Osteoblast (primary cell): ENCODE results near the gene NBPF1. TPM values are rescaled to one million over a fixed set of nuclear protein-coding genes. Genes with fewer than 3 reads are reported as not detected.
"Not testable (repeated sequence)": the region's sequence is repeated elsewhere in the genome, so short reads cannot be mapped to it uniquely, and the experiment has no call there.

Experiments
- DNase-seq: peaks from one replicate; pipeline ENCODE4 v3.0.0; 2011; ENCODE audit warnings: low spot score, mixed read lengths; ENCODE audit not compliant: insufficient read length; ENCODE audit errors: missing footprints
- H2AFZ ChIP-seq: 2 replicates; pipeline ENCODE4 v1.6.0; 2011; ENCODE audit warnings: mild to moderate bottlenecking, low read length
- H3K27ac ChIP-seq: 2 replicates; pipeline ENCODE4 v1.5.1; 2011; ENCODE audit warnings: mild to moderate bottlenecking, low read depth, low read length, moderate library complexity
- H3K27me3 ChIP-seq: 2 replicates; pipeline ENCODE4 v1.6.0; 2012; ENCODE audit warnings: mild to moderate bottlenecking, control low read depth, inconsistent platforms, low read length, moderate library complexity; ENCODE audit not compliant: insufficient read depth
- H3K36me3 ChIP-seq: 2 replicates; pipeline ENCODE4 v1.5.1; 2011; ENCODE audit warnings: mild to moderate bottlenecking, low read length, control low read depth, moderate library complexity; ENCODE audit not compliant: insufficient read depth
- H3K4me1 ChIP-seq: 2 replicates; pipeline ENCODE4 v1.5.1; 2011; ENCODE audit warnings: mild to moderate bottlenecking, low read length, control low read depth, moderate library complexity; ENCODE audit not compliant: insufficient read depth
- H3K4me2 ChIP-seq: 2 replicates; pipeline ENCODE4 v1.6.0; 2011; ENCODE audit warnings: mild to moderate bottlenecking, low read length; ENCODE audit not compliant: insufficient read depth
- H3K4me3 ChIP-seq: fragments of 200-600 bp; sonication (generic); 3 replicates; pipeline ENCODE4 v1.5.1; 2012; ENCODE audit warnings: mild to moderate bottlenecking, low read length, inconsistent platforms; ENCODE audit not compliant: insufficient read depth
- H3K79me2 ChIP-seq: 2 replicates; pipeline ENCODE4 v1.6.0; 2012; ENCODE audit warnings: mild to moderate bottlenecking, low read length, control low read depth, inconsistent platforms; ENCODE audit not compliant: insufficient read depth
- H3K9me3 ChIP-seq: 2 replicates; pipeline ENCODE4 v1.5.1; 2011; ENCODE audit warnings: low read depth, low read length, control low read depth
- H4K20me1 ChIP-seq: 2 replicates; pipeline ENCODE4 v1.6.0; 2012; ENCODE audit warnings: mild to moderate bottlenecking, low read length, control low read depth; ENCODE audit not compliant: insufficient read depth
- total RNA-seq: library from RNA; depleted of rRNA; stranded (reverse); fragments of >200 nt; gene quantifications from 2 replicates; pipeline ENCODE4 v1.2.3, GENCODE V29; 2012
- TF ChIP-seq, protein P1 (sequence below): IDR thresholded peaks from 2 replicates; pipeline ENCODE4 v1.5.1; 2011; ENCODE audit warnings: mild to moderate bottlenecking, low read depth, low read length, moderate library complexity; ENCODE audit errors: extremely low read depth

NBPF1 gene
- total RNA-seq, 1 donor = 54.6 TPM

- Histone ChIP-seq H3K4me2 (no peak overlapping the region), H3K79me2 (no peaks in the 10 kb centered on the region), H3K4me3 (no peak overlapping the region), H3K9me3 (no peaks in the 10 kb centered on the region), H3K27me3 (no peaks in the 10 kb centered on the region), H3K27ac (no peak overlapping the region), H3K36me3 (peaks cover 36% of the 10 kb centered on the region), H2AFZ (no peak overlapping the region), H3K4me1 (peaks cover 11% of the 10 kb centered on the region), H4K20me1 (peaks cover 24% of the 10 kb centered on the region)
- TF ChIP-seq, protein P1, sequence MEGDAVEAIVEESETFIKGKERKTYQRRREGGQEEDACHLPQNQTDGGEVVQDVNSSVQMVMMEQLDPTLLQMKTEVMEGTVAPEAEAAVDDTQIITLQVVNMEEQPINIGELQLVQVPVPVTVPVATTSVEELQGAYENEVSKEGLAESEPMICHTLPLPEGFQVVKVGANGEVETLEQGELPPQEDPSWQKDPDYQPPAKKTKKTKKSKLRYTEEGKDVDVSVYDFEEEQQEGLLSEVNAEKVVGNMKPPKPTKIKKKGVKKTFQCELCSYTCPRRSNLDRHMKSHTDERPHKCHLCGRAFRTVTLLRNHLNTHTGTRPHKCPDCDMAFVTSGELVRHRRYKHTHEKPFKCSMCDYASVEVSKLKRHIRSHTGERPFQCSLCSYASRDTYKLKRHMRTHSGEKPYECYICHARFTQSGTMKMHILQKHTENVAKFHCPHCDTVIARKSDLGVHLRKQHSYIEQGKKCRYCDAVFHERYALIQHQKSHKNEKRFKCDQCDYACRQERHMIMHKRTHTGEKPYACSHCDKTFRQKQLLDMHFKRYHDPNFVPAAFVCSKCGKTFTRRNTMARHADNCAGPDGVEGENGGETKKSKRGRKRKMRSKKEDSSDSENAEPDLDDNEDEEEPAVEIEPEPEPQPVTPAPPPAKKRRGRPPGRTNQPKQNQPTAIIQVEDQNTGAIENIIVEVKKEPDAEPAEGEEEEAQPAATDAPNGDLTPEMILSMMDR = no peak
- peak; percentile 88 for DNase-seq
These were observed 12.4 kb upstream of the NBPF1 start for GRCh38 chr1:16625497-16626408.

GRCh38 chr1:16623812-16624719 is 10.7 kb upstream of the NBPF1 start:
- not testable (repeated sequence) for H3K4me2 ChIP-seq, H3K9me3 ChIP-seq, H3K4me3 ChIP-seq, H3K79me2 ChIP-seq, H2AFZ ChIP-seq, H3K27me3 ChIP-seq
- peak overlapping the region; percentile 36 for H3K27ac ChIP-seq
- peaks cover 24% of the 10 kb centered on the region for H4K20me1 ChIP-seq
- DNase-seq = peak; percentile 83
- peaks cover 24% of the 10 kb centered on the region for H3K36me3 ChIP-seq
- H3K4me1 ChIP-seq = peaks cover 13% of the 10 kb centered on the region

- Histone ChIP-seq H4K20me1 (peaks cover 24% of the 10 kb centered on the region), H3K4me3 (peak overlapping the region; percentile 10), H3K36me3 (peaks cover 28% of the 10 kb centered on the region), H3K4me2 (peak overlapping the region; percentile 25), H3K27ac (peak overlapping the region; percentile 63), H3K4me1 (peaks cover 13% of the 10 kb centered on the region)
- H3K27me3 ChIP-seq, H3K9me3 ChIP-seq, H2AFZ ChIP-seq, H3K79me2 ChIP-seq: not testable (repeated sequence)
- DNase-seq = peak; percentile 100
These were observed 10.0 kb upstream of the NBPF1 start for GRCh38 chr1:16623337-16623736.

GRCh38 chr1:16621681-16622315 is 8.4 kb upstream of the NBPF1 start:
- H2AFZ ChIP-seq, H3K27me3 ChIP-seq, H3K27ac ChIP-seq, H3K4me3 ChIP-seq, H3K79me2 ChIP-seq, H3K4me2 ChIP-seq, H3K9me3 ChIP-seq: not testable (repeated sequence)
- Histone ChIP-seq H3K4me1 (peaks cover 13% of the 10 kb centered on the region), H3K36me3 (peaks cover 32% of the 10 kb centered on the region), H4K20me1 (peaks cover 24% of the 10 kb centered on the region)
- DNase-seq = peak; percentile 89

DNA sequence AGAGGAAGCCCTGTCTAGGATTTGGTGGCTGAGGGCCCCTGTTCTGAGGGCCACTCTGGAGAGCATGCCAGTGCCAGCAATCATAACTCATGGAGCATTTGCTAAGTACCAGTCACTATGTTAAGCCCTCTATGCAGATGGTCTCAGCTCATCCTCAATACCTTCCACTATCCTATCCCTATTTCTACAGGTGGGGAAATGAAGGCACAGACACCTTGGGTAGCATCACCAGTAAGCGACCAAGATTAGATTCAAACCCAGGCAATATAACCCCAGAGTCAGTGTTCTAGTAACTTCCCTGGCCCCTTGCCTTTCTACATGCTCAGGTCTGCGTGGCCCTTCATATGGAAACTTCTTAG is 7.9 kb upstream of the NBPF1 start:
- TF ChIP-seq, protein P1 = no peak
- H3K36me3 ChIP-seq = peaks cover 28% of the 10 kb centered on the region
- no peak overlapping the region for H3K4me3 ChIP-seq
- H3K4me2 ChIP-seq = no peak overlapping the region
- H3K27me3 ChIP-seq = no peaks in the 10 kb centered on the region
- no peaks in the 10 kb centered on the region for H3K79me2 ChIP-seq
- peaks cover 24% of the 10 kb centered on the region for H4K20me1 ChIP-seq
- no peak overlapping the region for H3K27ac ChIP-seq
- DNase-seq = no peak
- peaks cover 13% of the 10 kb centered on the region for H3K4me1 ChIP-seq
- no peak overlapping the region for H2AFZ ChIP-seq
- H3K9me3 ChIP-seq = no peaks in the 10 kb centered on the region

DNA sequence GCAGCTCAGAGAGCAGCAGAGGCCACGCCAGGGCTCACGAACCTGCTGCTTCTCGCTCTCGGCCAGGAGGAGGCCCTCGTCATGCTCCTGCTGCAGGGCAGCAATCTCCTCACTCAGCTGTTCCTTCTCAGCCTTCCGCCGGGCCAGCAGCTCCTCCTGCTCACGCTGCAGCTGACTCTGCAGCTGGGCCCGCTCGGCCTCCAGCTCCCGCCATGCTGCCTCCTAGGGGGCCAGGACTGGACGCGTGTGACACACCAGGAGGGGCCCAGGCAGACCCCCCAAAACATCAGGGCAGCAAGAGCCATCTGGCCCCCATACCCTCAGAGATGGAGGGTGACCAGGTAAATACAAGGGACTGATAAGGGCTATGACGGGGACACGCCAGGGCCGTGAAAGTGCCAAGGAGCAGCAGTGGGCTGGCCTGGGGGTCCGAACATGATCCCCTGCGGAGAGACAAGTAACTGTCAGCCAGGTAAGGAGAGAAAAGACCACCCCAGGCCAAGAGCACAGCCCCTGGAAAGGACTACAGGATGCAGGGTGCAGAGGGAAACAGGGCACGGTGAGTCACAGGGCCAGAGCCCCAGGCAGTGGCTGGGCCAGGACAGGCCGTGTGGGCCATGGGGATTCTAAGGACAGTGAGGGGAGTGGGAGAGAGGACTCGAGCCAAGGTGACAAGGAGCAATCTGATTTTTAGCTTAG is 6.6 kb upstream of the NBPF1 start:
- H3K4me2 ChIP-seq, H3K9me3 ChIP-seq, H3K27me3 ChIP-seq, H3K79me2 ChIP-seq, H3K4me3 ChIP-seq, H2AFZ ChIP-seq, H3K27ac ChIP-seq: not testable (repeated sequence)
- Histone ChIP-seq H3K4me1 (peaks cover 13% of the 10 kb centered on the region), H4K20me1 (peaks cover 21% of the 10 kb centered on the region), H3K36me3 (peaks cover 19% of the 10 kb centered on the region)
- peak; percentile 76 for DNase-seq
